GM13976 (cell line): ENCODE measurements around the gene CD8B2.
"Not testable (repeated sequence)": the region's sequence is repeated elsewhere in the genome, so short reads cannot be mapped to it uniquely, and the experiment has no call there.

Experiments used
- DNase-seq: peaks from one replicate; pipeline ENCODE4 v3.0.0; 2012; ENCODE audit warnings: low spot score
- in situ Hi-C: fragments of 300-500 bp; cut with MboI; formaldehyde crosslinking; loops from one replicate; pipeline ENCODE4 v1.12.0; 2022; ENCODE audit warnings: low sequenced_read_pairs, mixed read lengths, inconsistent platforms; ENCODE audit not compliant: unreplicated experiment
- TF ChIP-seq, protein P1 (sequence below): IDR thresholded peaks from 2 replicates; pipeline ENCODE4 v1.5.1; 2012; ENCODE audit warnings: borderline replicate concordance, mild to moderate bottlenecking; ENCODE audit not compliant: insufficient read depth; ENCODE audit errors: extremely low read depth, missing control alignments, control extremely low read depth

Gene CD8B2

DNA sequence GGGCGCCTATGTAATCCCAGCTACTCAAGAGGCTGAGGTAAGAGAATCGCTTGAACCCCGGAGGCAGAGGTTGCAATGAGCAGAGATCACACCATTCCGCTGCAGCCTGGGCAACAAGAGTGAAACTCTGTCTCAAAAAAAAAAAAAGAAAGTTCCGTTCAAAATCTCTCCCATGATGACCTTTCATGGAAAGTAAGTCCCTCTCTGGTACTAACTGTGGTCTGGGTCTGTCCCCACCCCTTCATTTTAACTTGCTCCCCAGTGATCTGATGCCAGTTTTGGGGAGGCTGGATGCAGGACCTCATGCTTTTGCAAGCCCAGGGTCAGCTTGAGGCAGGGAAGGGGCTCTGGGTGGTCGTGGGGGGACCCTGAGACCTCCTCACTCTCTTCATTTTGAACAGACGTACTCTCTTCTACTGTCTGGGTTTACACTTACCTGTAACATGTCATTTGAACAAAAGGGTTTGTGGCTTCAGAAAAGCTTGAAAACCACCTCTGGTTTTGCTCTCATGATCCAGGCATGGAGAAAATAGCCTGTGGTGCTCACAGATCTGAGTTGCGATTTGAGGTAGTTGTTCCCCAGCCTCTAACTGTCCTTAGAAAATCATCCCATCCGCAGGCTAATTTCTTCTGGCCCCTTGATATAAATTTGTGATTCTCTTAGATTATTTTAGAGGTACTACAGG, 19.0 kb downstream of the CD8B2 start:
- in situ Hi-C loops, DNase-seq: not testable (repeated sequence)

DNA sequence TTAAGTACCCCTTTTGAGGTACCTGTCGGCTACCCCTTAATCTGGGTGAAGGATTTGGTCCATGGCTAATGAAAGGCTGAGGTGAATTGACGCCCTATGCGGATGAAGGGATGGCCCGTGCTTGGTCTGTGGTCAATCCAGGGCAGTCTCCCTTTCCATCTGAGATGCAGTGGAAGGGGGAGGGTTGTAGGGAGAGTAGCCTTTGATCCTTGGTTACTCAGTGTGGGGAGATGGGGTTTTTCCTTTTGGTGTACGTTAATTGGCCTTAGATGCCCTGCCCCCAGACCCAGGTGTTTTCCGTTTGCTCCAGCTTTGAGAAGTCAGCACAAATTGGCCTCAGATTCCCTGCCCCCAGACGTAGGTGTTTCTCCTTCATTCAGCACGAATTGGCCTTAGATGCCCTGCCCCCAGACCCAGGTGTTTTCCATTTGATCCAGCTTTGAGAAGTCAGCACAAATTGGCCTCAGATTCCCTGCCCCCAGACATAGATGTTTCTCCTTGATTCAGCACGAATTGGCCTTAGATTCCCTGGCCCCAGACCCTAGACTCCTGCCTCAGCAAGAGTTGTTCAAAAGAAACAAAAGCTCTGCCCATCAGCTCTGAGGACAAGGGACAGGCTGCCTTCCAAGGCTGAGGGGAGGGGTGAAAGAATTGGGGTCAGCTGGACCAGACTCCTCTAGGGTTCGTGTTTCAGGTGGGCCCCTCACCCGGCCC, 21.7 kb downstream of the CD8B2 start:
- in situ Hi-C loops, DNase-seq: not testable (repeated sequence)

DNA sequence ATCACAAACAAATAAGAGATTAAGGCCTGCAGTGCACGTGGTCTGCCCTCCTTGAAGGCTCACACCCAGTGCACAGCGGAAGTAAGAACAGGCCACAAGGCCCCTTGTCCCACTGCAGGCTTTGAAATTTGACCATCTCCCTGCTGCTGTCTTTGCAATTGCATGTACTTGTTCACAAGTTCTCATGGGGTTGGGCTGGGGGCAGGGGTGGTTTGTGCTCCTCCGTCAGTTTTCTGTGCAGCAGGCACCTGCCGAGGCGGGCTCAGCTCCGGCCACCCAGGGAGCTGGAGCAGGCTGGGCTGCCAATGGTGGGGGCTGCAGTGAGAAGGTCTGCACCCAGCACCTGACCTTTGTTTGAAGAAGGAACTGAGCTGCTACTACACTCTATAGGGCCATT, 22.2 kb downstream of the CD8B2 start:
- in situ Hi-C loops, DNase-seq: not testable (repeated sequence)

DNA sequence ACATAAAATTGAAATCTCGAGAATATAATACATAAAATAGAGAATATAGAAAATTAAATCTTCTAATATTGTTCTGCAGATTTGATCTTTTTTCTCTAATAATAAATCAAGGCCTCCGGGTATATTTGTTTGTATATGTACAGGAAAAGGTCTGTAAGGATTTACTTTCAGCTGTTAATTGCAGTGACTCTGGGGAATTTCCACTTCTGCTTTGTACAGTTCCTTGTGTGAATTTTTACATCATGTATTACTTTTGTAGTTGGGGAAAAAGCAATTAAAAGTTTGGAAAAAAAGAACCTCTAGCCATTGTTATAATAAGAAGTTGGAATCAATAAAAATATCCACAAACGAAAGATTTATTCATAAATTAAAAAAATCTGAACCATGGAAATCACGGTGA, 23.6 kb downstream of the CD8B2 start:
- DNase-seq, in situ Hi-C loops: not testable (repeated sequence)

DNA sequence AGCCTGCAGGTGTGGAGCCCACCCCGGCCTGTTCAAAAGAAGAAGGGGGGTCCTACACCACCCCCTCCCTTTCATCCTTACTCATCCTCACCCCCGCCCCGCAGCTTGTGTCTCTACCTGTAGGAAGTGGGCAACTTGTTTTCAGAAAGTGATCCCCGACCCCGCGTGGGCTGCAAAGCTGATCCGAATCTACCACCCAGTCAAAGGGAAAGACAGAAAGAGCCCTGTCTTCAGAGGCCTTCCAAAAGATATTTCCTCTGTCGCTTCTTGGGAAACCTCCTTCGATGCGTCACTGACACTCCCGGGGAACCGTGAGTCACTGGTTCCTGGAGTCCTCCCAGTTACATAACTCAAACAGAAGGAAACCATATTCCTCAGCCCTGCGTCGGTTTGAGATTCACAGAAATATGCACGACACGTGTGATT, 24.3 kb downstream of the CD8B2 start:
- DNase-seq, in situ Hi-C loops: not testable (repeated sequence)

DNA sequence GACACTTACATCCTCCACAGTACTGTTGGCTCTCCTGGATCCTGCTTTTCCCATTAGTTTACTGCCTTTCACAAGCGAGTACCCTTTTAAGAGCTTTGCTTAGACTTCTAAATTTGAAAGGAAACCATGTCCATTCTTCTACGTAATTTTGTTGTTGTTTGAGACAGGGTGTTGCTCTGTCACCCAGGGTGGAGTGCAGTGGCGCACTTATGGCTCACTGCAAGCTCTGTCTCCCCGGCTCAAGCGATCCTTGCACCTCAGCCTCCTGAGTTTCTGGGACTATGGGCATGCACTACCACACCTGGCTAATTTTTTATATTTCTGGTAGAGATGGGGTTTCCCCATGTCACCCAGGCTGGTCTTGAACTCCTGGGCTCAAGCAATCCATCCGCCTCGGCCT, 24.8 kb downstream of the CD8B2 start:
- in situ Hi-C loops, DNase-seq: not testable (repeated sequence)

DNA sequence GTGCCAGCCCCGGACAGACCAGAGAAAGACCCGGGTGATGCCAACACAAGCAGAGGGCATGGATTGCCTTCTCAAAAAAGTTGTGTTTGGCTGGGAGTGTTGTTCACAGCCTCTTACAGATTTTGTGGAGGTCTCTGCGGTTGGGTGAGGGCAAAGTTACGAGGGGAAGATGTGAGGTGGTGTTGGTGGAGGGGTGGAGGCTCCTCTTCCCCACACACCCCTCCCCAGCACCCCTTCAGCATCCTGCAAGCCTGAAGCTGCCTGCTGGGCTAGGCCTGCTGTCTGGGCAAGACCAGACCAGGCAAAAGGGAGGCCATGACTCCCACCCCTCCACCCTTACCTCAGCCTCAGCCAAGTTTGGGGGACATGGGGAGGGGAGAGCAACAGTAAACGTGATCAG, 26.2 kb downstream of the CD8B2 start:
- in situ Hi-C loops, result not testable (repeated sequence)

DNA sequence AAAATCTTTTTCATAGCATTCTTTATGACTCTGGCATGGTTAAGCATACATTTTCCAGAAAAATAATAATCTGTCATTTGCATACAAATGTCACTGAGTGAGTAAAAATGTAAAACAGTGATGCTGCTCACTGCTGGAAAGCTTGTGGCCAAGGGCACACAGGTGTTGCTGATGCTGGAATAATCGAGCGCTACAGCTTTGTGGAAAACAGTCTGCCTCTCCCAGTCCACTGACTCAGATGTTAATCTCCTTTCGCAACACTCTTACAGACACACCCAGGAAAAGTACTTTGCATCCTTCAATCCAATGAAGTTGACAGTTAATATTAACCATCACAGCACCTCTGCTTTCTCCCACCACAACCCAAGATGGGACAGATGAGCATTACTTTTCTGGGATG, 27.7 kb downstream of the CD8B2 start:
- in situ Hi-C loops, DNase-seq: not testable (repeated sequence)

More for the DNA sequence above, 26.2 kb downstream of the CD8B2 start:
- DNase-seq, result not testable (repeated sequence)

DNA sequence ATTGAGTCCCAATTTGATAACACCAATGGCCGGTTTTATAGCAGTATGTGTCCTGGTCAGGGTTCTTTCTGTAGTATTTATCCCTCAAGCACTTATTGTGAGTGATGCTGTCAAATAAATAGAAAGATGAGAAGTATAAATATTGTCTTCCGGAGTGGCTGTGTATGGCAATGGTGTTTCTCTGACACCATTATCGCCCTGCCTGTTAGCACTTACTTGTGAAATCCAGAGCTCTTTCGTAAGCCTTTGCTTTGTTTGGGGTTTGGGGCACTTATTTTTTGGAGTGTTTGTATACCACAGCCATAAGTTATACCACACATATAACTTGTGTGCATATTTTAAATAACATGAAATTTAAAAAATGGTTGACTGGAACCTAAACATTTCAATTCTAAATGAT, 29.3 kb downstream of the CD8B2 start:
- TF ChIP-seq, protein P1, sequence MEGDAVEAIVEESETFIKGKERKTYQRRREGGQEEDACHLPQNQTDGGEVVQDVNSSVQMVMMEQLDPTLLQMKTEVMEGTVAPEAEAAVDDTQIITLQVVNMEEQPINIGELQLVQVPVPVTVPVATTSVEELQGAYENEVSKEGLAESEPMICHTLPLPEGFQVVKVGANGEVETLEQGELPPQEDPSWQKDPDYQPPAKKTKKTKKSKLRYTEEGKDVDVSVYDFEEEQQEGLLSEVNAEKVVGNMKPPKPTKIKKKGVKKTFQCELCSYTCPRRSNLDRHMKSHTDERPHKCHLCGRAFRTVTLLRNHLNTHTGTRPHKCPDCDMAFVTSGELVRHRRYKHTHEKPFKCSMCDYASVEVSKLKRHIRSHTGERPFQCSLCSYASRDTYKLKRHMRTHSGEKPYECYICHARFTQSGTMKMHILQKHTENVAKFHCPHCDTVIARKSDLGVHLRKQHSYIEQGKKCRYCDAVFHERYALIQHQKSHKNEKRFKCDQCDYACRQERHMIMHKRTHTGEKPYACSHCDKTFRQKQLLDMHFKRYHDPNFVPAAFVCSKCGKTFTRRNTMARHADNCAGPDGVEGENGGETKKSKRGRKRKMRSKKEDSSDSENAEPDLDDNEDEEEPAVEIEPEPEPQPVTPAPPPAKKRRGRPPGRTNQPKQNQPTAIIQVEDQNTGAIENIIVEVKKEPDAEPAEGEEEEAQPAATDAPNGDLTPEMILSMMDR, result no peak
- no peak for DNase-seq
- in situ Hi-C loops, result no loop called here

DNA sequence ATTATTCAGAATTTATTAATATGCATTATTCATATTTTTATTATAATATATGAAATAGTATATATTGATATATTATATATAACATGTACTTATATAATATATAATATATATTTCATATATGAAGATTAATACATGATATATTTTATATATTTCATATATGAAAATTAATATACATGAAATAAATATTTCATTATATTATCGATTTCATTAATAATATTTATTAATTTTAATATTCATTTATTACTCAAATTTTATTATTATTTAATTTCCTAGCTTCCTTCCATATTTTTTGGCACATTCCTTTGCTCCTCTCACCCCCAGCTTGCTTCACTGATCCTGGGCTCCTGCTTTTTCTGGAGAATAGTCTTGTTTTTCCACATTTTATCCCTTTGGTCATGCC, 29.7 kb downstream of the CD8B2 start:
- DNase-seq, result no peak
- TF ChIP-seq, protein P1, result no peak
- in situ Hi-C loops, result no loop called here

DNA sequence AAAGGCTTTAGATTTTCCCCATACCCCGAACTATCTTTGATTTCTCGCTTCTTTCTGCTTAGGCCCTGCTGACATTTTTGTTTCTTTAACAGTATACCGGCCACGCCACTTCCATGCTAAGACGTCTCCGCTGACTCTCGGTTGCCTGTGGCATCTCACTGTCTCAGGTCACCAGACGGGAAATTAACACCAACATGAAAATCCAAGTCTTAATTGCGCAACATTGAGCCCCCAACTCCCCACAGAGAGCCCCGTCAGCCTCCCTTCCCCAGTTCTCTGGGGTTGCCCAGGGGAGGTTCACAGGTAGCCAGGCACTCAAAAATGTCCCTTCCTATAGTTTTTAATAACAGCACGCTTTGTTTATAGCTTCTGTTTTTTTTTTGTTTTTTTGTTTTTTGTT, 30.2 kb downstream of the CD8B2 start:
- TF ChIP-seq, protein P1, result no peak
- DNase-seq, result no peak
- in situ Hi-C loops, result no loop called here
